Measurements from ENCODE around the gene PAQR4.

DNA sequence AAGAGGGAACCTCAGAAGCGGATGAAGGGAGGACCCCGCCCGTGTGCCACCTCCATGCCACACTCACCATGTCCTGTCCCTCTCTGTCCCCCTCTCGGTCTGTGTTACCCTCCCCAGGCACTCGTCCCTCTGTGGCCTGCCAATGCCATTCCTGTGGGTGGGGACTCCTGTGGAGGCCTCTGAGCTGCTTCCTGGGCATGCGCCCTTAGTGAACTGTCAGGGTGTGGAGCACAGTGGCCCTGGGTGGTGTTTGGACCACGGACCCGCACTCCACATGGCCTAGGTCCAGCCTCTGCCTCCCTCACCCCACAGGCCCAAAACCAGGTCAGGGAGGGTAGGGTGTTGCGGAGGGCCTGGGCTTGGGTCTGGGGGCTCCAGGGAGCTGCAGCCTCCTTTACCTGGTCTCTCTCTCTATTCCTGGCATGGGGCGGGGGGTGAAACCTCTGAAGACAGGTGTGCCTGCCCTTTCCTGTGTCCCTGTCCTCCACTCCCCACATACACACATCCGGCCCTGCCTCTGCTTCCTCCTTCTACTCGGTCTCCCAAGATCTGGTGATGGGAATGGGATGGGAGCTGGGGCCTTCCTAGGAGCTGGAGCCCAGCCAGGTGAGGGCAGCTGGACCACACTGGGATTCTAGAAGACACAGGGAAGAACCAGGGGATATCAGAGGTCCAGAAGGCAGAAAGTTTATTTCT lies 22.6 kb downstream of the PAQR4 start:
- TF ChIP-seq CTCF (IDR thresholded peaks at IDR 0.05) = no peak
- no peak for TF ChIP-seq POLR2AphosphoS5 (IDR thresholded peaks at IDR 0.05)
- TF ChIP-seq POLR2A (IDR thresholded peaks at IDR 0.05) = no peak

Measured in upper lobe of left lung (tissue), 4 donors.